A549 (cell line): ENCODE data around the gene MRPL40.

Experiments
- CEBPB ChIP-seq, 2 experiments: fragments of >200 bp in 1 of 2; sonication (Bioruptor Twin) in 1 of 2; formaldehyde crosslinking in 1 of 2; IDR thresholded peaks; 2 replicates each; pipeline ENCODE4 v1.6.1; 2012 to 2016
- CHD4 ChIP-seq: fragments of 200-600 bp; sonication (generic); IDR thresholded peaks from 2 replicates; pipeline ENCODE4 v1.6.1; 2016; ENCODE audit warnings: antibody characterized with exemption, mild to moderate bottlenecking, borderline replicate concordance
- HOXA7 ChIP-seq: fragments of 250-450 bp; sonication (Bioruptor Pico); IDR thresholded peaks from 2 replicates; pipeline ENCODE4 v1.5.0; 2020; ENCODE audit warnings: mild to moderate bottlenecking, moderate library complexity
- JUNB ChIP-seq: fragments of >200 bp; sonication (Bioruptor Twin); formaldehyde crosslinking; IDR thresholded peaks from 2 replicates; pipeline ENCODE4 v1.6.1; 2016
- PHF8 ChIP-seq: fragments of 200-600 bp; sonication (generic); IDR thresholded peaks from 2 replicates; pipeline ENCODE4 v1.6.1; 2016; ENCODE audit warnings: low read depth, mild to moderate bottlenecking, antibody characterized with exemption, moderate library complexity, borderline replicate concordance
- POLR2A ChIP-seq: IDR thresholded peaks from 2 replicates; pipeline ENCODE4 v1.6.1; 2012; ENCODE audit warnings: mild to moderate bottlenecking, low read length
- RNF2 ChIP-seq: fragments of 200-600 bp; sonication (generic); IDR thresholded peaks from 2 replicates; pipeline ENCODE4 v1.6.1; 2016; ENCODE audit warnings: low read depth, mild to moderate bottlenecking, antibody characterized with exemption, moderate library complexity, borderline replicate concordance
- ZNF302 ChIP-seq: fragments of 250-450 bp; sonication (Bioruptor Pico); IDR thresholded peaks from 2 replicates; pipeline ENCODE4 v1.9.0; 2021; ENCODE audit warnings: inconsistent platforms, mild to moderate bottlenecking, moderate library complexity
- TF ChIP-seq, protein P1 (sequence below): fragments of >200 bp; sonication (Bioruptor Twin); formaldehyde crosslinking; IDR thresholded peaks from 3 replicates; pipeline ENCODE4 v1.5.1; 2016
- TF ChIP-seq, protein P2 (sequence below): fragments of 450-650 bp; IDR thresholded peaks from 2 replicates; pipeline ENCODE4 v1.6.1; 2014; ENCODE audit warnings: antibody characterized with exemption

DNA sequence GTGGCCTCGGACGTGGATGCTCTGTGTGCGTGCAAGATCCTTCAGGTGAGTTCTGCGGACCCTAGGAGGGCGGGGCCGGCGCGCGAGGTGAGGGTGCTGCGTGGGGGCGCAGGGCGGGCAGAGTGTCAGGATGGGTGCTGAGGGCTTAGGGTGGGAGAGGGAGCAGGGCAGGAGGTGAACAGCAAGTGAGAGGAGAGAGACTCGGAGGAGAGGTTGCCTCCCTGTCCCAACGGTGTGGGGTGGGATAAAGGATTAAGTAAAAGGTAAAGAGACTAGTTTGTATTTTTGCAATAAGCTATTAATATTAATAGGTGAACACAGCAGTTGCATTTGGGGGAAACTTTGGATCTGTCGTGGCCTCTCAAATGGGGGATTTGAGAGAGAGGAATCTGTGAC lies 47.8 kb downstream of the MRPL40 start:
- TF ChIP-seq PHF8, result no peak
- TF ChIP-seq ZNF302, result no peak
- no peak for TF ChIP-seq POLR2A
- TF ChIP-seq, protein P1, sequence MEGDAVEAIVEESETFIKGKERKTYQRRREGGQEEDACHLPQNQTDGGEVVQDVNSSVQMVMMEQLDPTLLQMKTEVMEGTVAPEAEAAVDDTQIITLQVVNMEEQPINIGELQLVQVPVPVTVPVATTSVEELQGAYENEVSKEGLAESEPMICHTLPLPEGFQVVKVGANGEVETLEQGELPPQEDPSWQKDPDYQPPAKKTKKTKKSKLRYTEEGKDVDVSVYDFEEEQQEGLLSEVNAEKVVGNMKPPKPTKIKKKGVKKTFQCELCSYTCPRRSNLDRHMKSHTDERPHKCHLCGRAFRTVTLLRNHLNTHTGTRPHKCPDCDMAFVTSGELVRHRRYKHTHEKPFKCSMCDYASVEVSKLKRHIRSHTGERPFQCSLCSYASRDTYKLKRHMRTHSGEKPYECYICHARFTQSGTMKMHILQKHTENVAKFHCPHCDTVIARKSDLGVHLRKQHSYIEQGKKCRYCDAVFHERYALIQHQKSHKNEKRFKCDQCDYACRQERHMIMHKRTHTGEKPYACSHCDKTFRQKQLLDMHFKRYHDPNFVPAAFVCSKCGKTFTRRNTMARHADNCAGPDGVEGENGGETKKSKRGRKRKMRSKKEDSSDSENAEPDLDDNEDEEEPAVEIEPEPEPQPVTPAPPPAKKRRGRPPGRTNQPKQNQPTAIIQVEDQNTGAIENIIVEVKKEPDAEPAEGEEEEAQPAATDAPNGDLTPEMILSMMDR, result no peak
- TF ChIP-seq HOXA7 (CRISPR knock-in tag), result no peak
- TF ChIP-seq CHD4, result no peak
- TF ChIP-seq, protein P2, sequence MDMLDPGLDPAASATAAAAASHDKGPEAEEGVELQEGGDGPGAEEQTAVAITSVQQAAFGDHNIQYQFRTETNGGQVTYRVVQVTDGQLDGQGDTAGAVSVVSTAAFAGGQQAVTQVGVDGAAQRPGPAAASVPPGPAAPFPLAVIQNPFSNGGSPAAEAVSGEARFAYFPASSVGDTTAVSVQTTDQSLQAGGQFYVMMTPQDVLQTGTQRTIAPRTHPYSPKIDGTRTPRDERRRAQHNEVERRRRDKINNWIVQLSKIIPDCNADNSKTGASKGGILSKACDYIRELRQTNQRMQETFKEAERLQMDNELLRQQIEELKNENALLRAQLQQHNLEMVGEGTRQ, result no peak
- no peak for TF ChIP-seq RNF2
- TF ChIP-seq CEBPB (IDR thresholded peaks at IDR 0.05), result no peak
- TF ChIP-seq JUNB, result no peak
